RPMI7951 (cell line): ENCODE results near the gene FAM219A. TPM values are rescaled to one million over a fixed set of nuclear protein-coding genes. Genes with fewer than 3 reads are reported as not detected.

Experiments
- DNase-seq: peaks from one replicate; pipeline ENCODE4 v3.0.0-alpha.2; 2012; ENCODE audit warnings: low read depth
- total RNA-seq: library from RNA; depleted of rRNA; stranded (reverse); fragments of >200 nt; shearing (Covaris generic); gene quantifications from 2 replicates; pipeline ENCODE4 v1.2.3, GENCODE V29; 2014; rRNA removed

Gene FAM219A
- total RNA-seq, result 10.7 and 11.2 TPM in 2 replicates

- peak; percentile 97 for DNase-seq
These were observed at the start of gene FAM219A, which contains the start of gene DNAI1 for GRCh38 chr9:34458013-34458958. Gene FAM219A, minus strand, starts transcription at chr9:34458570. Its CDS starts 307 bp downstream, at chr9:34458263. Gene DNAI1, plus strand, starts transcription at chr9:34458805. Its CDS starts 201 bp downstream, at chr9:34459006.

- DNase-seq, result no peak
These were observed 49.6 kb upstream of the FAM219A start for GRCh38 chr9:34507966-34508365.

GRCh38 chr9:34507556-34507955, 49.2 kb upstream of the FAM219A start:
- no peak for DNase-seq

- DNase-seq, result no peak
These were observed 48.3 kb upstream of the FAM219A start for GRCh38 chr9:34506623-34507022.

GRCh38 chr9:34505370-34506120, 47.2 kb upstream of the FAM219A start:
- DNase-seq, result no peak

GRCh38 chr9:34503406-34503805, 45.0 kb upstream of the FAM219A start:
- no peak for DNase-seq

- no peak for DNase-seq
These were observed 44.5 kb upstream of the FAM219A start for GRCh38 chr9:34502891-34503290.

- no peak for DNase-seq
These were observed 44.1 kb upstream of the FAM219A start for GRCh38 chr9:34502471-34502870.

- DNase-seq, result peak; percentile 71
These were observed 43.6 kb upstream of the FAM219A start for GRCh38 chr9:34501889-34502425.

GRCh38 chr9:34501372-34501771, 43.0 kb upstream of the FAM219A start:
- no peak for DNase-seq

GRCh38 chr9:34500623-34501267, 42.4 kb upstream of the FAM219A start:
- DNase-seq, result peak; percentile 26

GRCh38 chr9:34499076-34499475, 40.7 kb upstream of the FAM219A start:
- DNase-seq, result no peak

- no peak for DNase-seq
These were observed 40.2 kb upstream of the FAM219A start for GRCh38 chr9:34498553-34498952.

- peak; percentile 34 for DNase-seq
These were observed 37.9 kb upstream of the FAM219A start for GRCh38 chr9:34496149-34496712.

GRCh38 chr9:34493972-34494535, 35.7 kb upstream of the FAM219A start:
- DNase-seq, result peak; percentile 52

- no peak for DNase-seq
These were observed 33.7 kb upstream of the FAM219A start for GRCh38 chr9:34492051-34492450.

- DNase-seq, result no peak
These were observed 33.2 kb upstream of the FAM219A start for GRCh38 chr9:34491596-34491995.

GRCh38 chr9:34490760-34491159, 32.4 kb upstream of the FAM219A start:
- DNase-seq, result no peak

- no peak for DNase-seq
These were observed 32.0 kb upstream of the FAM219A start for GRCh38 chr9:34490360-34490759.

GRCh38 chr9:34486572-34486971, 28.2 kb upstream of the FAM219A start:
- DNase-seq, result no peak

- DNase-seq, result no peak
These were observed 27.5 kb upstream of the FAM219A start for GRCh38 chr9:34485822-34486221.
